BE2C (cell line): ENCODE results near the gene KCNH8.

Experiments
- DNase-seq: peaks from one replicate; pipeline ENCODE4 v3.0.0-alpha.2; 2020
- H3K27me3 ChIP-seq: fragments of 250-450 bp; sonication (Bioruptor Pico); 2 replicates; pipeline ENCODE4 v1.5.1; 2020; ENCODE audit warnings: mild to moderate bottlenecking
- H3K36me3 ChIP-seq: fragments of 250-450 bp; sonication (Bioruptor Pico); 2 replicates; pipeline ENCODE4 v1.5.1; 2020; ENCODE audit warnings: mild to moderate bottlenecking
- H3K4me1 ChIP-seq: fragments of 250-450 bp; sonication (Bioruptor Pico); 2 replicates; pipeline ENCODE4 v1.5.1; 2020
- H3K4me3 ChIP-seq: 2 replicates; pipeline ENCODE4 v1.5.1; 2011; ENCODE audit warnings: low read depth, low read length
- H3K9me3 ChIP-seq: fragments of 250-450 bp; sonication (Bioruptor Pico); 2 replicates; pipeline ENCODE4 v1.5.1; 2020
- CTCF ChIP-seq: IDR thresholded peaks from 2 replicates; pipeline ENCODE4 v1.5.1; 2012; ENCODE audit warnings: mild to moderate bottlenecking, low read depth, low read length

The KCNH8 gene

DNA sequence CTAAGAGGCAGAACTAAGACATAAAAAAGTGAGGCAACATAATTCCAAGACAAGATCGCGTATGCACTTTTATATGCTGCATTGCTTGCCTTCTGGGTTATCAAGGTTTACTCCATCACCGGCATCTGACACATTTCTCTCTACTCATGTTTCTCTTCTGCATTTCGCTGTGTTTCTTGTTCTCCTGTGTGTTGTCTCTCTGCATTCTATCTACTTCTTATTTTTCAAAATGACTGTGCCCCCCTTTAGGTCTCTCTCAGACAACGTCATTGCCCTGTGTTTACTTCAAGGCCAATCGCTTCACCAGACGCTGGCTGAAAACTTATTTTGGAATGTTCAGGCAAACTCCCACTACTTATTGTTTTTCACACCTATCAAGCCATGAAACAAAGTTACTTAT lies 280.4 kb downstream of the KCNH8 start:
- Histone ChIP-seq H3K36me3 (no peaks in the 10 kb centered on the region), H3K4me3 (no peak overlapping the region), H3K27me3 (no peaks in the 10 kb centered on the region), H3K9me3 (no peaks in the 10 kb centered on the region), H3K4me1 (no peaks in the 10 kb centered on the region)
- no peak for DNase-seq
- no peak for TF ChIP-seq CTCF

- no peak for TF ChIP-seq CTCF
Observed at GRCh38 chr3:19432669-19433068, 284.4 kb downstream of the KCNH8 start.

GRCh38 chr3:19436746-19437145 lies 288.4 kb downstream of the KCNH8 start:
- no peaks in the 10 kb centered on the region for H3K9me3 ChIP-seq
- no peaks in the 10 kb centered on the region for H3K27me3 ChIP-seq
- no peak overlapping the region for H3K4me3 ChIP-seq
- no peaks in the 10 kb centered on the region for H3K4me1 ChIP-seq
- no peaks in the 10 kb centered on the region for H3K36me3 ChIP-seq
- DNase-seq: no peak
- TF ChIP-seq CTCF: no peak

More at GRCh38 chr3:19432669-19433068, 284.4 kb downstream of the KCNH8 start:
- Histone ChIP-seq H3K4me1 (no peaks in the 10 kb centered on the region), H3K36me3 (no peaks in the 10 kb centered on the region), H3K27me3 (no peaks in the 10 kb centered on the region), H3K4me3 (no peak overlapping the region), H3K9me3 (no peaks in the 10 kb centered on the region)
- no peak for DNase-seq

GRCh38 chr3:19439944-19440343 lies 291.6 kb downstream of the KCNH8 start:
- no peak for TF ChIP-seq CTCF
- Histone ChIP-seq H3K27me3 (no peaks in the 10 kb centered on the region), H3K9me3 (no peaks in the 10 kb centered on the region), H3K4me1 (no peaks in the 10 kb centered on the region), H3K4me3 (no peak overlapping the region), H3K36me3 (no peaks in the 10 kb centered on the region)
- DNase-seq: no peak

- Histone ChIP-seq H3K4me3 (no peak overlapping the region), H3K36me3 (no peaks in the 10 kb centered on the region), H3K4me1 (no peaks in the 10 kb centered on the region), H3K9me3 (no peaks in the 10 kb centered on the region), H3K27me3 (no peaks in the 10 kb centered on the region)
- DNase-seq: no peak
- TF ChIP-seq CTCF: no peak
Observed at GRCh38 chr3:19446138-19446537, 297.8 kb downstream of the KCNH8 start.

DNA sequence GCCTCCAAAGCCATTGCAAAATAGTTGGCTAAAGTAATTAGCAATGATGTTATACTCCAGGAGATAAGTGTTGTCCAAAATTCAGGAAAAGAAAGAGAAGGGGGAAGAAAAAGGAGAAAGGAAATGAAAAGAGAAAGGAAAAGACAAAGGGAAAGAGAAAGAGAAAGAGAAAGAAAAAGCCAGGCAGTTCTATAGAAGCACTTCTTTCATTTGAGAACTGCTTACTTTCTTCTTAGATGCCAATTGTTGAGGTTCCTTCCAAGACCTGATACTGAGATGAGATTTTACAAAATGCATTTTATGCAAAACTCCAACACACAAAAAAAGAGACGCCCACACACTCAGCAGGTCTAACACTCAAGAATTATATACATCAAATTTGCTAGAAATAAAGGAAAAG lies 298.4 kb downstream of the KCNH8 start:
- no peaks in the 10 kb centered on the region for H3K9me3 ChIP-seq
- no peak overlapping the region for H3K4me3 ChIP-seq
- DNase-seq: no peak
- no peaks in the 10 kb centered on the region for H3K36me3 ChIP-seq
- H3K4me1 ChIP-seq: no peaks in the 10 kb centered on the region
- H3K27me3 ChIP-seq: no peaks in the 10 kb centered on the region
- no peak for TF ChIP-seq CTCF
